ENCODE measurements around the gene GTF3C5.

GRCh38 chr9:133103183-133103986 is 72.6 kb downstream of the GTF3C5 start:
- TF ChIP-seq, protein P1, sequence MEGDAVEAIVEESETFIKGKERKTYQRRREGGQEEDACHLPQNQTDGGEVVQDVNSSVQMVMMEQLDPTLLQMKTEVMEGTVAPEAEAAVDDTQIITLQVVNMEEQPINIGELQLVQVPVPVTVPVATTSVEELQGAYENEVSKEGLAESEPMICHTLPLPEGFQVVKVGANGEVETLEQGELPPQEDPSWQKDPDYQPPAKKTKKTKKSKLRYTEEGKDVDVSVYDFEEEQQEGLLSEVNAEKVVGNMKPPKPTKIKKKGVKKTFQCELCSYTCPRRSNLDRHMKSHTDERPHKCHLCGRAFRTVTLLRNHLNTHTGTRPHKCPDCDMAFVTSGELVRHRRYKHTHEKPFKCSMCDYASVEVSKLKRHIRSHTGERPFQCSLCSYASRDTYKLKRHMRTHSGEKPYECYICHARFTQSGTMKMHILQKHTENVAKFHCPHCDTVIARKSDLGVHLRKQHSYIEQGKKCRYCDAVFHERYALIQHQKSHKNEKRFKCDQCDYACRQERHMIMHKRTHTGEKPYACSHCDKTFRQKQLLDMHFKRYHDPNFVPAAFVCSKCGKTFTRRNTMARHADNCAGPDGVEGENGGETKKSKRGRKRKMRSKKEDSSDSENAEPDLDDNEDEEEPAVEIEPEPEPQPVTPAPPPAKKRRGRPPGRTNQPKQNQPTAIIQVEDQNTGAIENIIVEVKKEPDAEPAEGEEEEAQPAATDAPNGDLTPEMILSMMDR (IDR thresholded peaks at IDR 0.05): peak in 3 of 4 experiments; percentile 94 to 98 (median 97)
- no peak for TF ChIP-seq POLR2A (IDR thresholded peaks at IDR 0.05)
